Measurements from ENCODE around the gene GPR89A.
"Not testable (repeated sequence)": the region's sequence is repeated elsewhere in the genome, so short reads cannot be mapped to it uniquely, and the experiment has no call there.

GPR89A gene

DNA sequence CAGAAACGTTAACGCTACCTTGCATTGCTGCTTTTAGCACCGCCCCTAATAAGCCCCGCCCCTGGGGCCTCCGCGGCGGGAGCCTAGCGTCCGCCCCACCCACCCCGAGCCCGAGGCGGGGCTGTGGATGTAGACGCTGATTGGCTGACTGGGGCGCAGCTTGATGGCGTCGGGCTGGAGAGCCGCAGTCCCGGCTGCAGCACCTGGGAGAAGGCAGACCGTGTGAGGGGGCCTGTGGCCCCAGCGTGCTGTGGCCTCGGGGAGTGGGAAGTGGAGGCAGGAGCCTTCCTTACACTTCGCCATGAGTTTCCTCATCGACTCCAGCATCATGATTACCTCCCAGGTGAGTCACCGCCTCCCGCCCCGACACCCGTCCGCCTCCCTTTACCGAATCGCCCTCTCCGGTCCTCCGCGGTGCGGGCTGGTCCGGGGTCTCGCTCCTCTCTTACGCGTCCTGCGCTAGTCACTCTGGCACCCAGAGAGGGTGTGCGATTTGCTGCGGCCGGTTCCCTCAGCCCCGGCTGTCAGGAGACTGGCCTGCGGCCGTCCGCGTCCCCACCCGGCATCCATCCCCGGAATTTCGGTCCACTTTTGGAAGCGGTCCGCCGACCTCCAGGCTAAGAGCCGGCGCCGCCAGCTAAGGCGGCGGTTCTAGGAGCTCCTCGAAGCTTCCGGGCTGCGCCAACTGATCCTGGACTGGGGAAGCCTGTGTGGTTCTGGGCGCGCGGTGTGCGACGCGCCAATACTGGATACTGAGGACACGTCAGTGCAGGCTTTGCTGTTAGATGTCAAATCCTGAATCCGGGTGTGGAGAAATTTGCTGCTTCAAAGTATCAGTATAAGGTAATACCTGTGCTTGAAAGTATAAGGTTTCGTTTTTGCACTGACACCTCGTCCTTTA lies at the start of gene GPR89A:
GPR89A (plus strand) TSS at position 156 of the 901 bp plus-strand sequence; CDS start at position 302, 146 bp downstream.
- ATAC-seq (peak; percentile 99), DNase-seq (peak; percentile 93 to 94)
- Mint-ChIP-seq H3K4me1 (peaks cover 35% of the 10 kb centered on the region), H3K27ac (peak within 1 kb of the TSS; percentile 93 to 98), H3K4me3 (peak within 1 kb of the TSS; percentile 86 to 91)
- not testable (repeated sequence) for H3K27me3 Mint-ChIP-seq, H3K9me3 Mint-ChIP-seq

DNA sequence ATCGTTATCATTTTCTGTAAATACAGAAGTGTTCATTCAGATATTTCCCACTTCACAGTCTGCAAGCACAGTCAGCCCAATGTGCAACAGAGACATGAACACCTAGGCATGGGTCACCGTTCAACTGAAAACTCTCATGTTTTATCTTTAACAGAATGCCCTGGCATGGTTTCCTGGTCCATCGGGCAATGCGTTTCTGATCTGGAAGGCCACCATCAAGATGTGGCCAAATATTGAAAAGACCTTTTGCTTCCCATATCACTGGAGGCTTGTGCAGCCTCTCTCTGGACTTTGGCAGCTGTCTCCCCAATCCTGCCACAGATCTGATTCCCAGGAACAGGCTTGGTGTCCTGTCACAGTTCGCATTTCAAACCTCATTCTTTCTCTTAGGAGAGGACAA lies 21.0 kb upstream of the GPR89A start:
- H3K4me3 Mint-ChIP-seq, ATAC-seq: not testable (repeated sequence)

DNA sequence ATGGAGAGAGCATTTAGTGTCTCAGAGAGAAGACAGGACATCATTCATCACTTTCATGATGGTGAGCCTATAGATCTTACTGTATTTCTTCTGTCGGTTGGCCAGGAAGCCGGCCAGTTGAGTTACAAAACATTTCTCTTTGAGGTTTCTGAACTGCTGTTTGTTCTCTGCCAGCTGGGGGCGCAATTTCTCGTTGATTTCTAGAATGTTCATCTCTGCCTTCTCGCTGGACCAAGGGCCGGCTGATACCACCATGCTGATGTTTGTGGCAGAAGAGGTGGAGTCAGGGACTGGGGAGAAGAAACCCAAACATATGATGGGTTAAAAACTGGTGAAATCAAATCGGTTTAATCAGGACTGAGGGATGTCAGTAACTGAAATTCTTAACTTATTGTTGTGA lies 17.0 kb upstream of the GPR89A start:
- DNase-seq, result peak; percentile 51 to 60
- not testable (repeated sequence) for H3K27ac Mint-ChIP-seq

More for the DNA sequence above, 21.0 kb upstream of the GPR89A start:
- H3K27ac Mint-ChIP-seq, DNase-seq, H3K9me3 Mint-ChIP-seq, H3K27me3 Mint-ChIP-seq, H3K4me1 Mint-ChIP-seq: not testable (repeated sequence)

DNA sequence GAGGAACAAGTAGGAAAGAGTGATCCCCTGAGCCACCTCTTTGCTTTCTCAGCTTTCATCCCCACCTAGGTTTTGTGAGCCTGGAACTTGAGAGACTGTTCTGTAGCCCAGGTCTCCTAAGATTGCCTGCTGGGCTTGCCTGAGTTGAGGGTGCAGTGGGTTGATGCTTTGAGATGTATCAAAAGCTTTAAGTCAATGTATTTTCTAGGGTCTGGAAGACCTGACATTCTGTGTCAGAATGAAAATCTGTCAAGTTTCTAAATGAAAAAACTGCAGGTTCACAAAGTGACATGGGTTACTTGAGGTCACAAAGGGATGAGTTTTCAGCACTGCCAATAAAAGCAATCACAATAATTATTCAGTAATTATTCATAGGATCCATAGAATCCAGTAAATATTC lies 15.4 kb upstream of the GPR89A start:
- not testable (repeated sequence) for H3K27ac Mint-ChIP-seq

More for the DNA sequence above, 17.0 kb upstream of the GPR89A start:
- not testable (repeated sequence) for ATAC-seq, H3K4me1 Mint-ChIP-seq, H3K9me3 Mint-ChIP-seq, H3K4me3 Mint-ChIP-seq, H3K27me3 Mint-ChIP-seq

DNA sequence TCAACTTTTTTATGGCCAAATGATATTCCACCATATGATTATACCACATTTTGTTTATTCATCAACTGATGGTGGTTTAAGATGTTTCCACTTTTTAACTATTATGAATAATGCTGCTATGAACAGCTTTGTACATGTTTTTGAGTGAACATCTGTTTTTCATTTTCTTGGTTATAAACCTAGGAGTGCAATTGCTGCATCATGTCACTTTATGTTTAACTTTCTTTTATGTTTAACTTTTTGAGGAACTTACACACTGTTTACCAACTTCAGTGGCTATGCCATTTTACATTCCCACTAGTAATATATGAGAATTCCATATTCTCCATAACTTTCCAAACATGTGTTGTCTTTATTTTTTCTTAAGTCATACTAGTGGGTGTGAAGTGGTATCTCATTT lies 12.4 kb upstream of the GPR89A start:
- H3K27ac Mint-ChIP-seq, ATAC-seq, H3K9me3 Mint-ChIP-seq, H3K4me3 Mint-ChIP-seq, DNase-seq, H3K4me1 Mint-ChIP-seq: not testable (repeated sequence)
- peaks cover 14% of the 10 kb centered on the region for H3K27me3 Mint-ChIP-seq

More for the DNA sequence above, 15.4 kb upstream of the GPR89A start:
- H3K27me3 Mint-ChIP-seq, H3K9me3 Mint-ChIP-seq, H3K4me1 Mint-ChIP-seq, DNase-seq, ATAC-seq, H3K4me3 Mint-ChIP-seq: not testable (repeated sequence)

DNA sequence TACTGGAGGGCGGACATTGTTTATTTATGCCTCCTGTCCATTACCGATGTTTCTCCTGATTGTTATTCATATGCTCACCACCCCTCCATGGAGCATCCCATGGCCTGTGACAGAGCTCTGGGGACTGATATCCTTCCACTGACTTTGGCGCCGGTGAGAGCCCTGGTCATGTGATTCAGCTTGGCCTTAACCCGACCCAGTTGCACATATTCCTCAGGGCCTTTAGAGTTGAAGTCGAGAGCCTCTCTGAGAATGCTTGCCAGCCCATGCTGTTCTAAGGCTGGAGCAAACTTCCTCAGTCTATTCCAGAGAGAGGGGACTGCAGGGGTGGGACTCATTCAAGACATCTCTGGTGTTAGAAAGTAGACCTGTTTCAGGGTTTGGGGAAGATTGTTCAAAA lies 11.6 kb upstream of the GPR89A start:
- ATAC-seq, DNase-seq: not testable (repeated sequence)

DNA sequence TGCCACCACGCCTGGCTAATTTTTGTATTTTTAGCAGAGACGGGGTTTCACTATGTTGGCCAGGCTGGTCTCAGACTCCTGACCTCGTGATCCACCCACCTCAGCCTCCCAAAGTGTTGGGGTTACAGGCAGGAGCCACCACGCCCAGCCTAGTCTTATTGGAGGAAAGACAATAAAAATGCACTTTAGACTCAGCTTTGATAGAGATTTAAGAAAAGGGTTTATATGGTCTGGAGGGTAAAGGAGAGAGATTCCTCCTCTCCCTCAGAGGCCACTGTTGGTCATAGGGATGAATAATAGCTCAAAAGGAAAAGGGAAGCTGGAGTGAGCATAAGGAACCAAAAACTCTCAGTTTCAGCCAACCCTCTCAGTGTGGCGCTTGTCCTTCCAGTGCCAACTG lies 8.4 kb upstream of the GPR89A start:
- H3K4me3 Mint-ChIP-seq, DNase-seq, H3K4me1 Mint-ChIP-seq, H3K9me3 Mint-ChIP-seq, H3K27ac Mint-ChIP-seq, ATAC-seq: not testable (repeated sequence)
- H3K27me3 Mint-ChIP-seq, result peaks cover 14% of the 10 kb centered on the region

More for the DNA sequence above, 11.6 kb upstream of the GPR89A start:
- H3K9me3 Mint-ChIP-seq, H3K4me3 Mint-ChIP-seq, H3K27ac Mint-ChIP-seq, H3K4me1 Mint-ChIP-seq: not testable (repeated sequence)
- peaks cover 14% of the 10 kb centered on the region for H3K27me3 Mint-ChIP-seq

DNA sequence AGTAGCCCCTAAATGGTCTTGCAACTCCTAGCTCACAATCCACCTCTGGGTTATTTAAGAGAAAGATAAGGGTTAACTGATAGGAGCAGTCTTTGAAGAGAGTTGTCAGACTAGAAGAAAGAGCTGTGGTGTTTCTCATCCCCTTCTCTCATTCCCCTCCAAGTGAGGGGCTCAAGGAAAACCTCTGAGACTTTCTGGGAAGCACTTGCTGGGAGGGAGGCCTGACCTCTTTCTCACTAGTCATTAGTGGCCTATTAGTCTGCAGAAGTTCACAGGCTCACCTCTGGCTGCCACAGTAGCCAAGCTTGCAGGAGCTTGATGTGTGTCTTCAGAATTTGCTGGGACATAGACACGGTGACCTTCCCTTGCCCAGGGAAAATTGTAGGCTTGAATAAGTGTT lies 6.2 kb upstream of the GPR89A start:
- Mint-ChIP-seq H3K27ac (no peak overlapping the region), H3K9me3 (no peaks in the 10 kb centered on the region), H3K4me3 (no peak overlapping the region), H3K27me3 (peaks cover 9% of the 10 kb centered on the region), H3K4me1 (no peaks in the 10 kb centered on the region)
- DNase-seq (no peak), ATAC-seq (no peak)

DNA sequence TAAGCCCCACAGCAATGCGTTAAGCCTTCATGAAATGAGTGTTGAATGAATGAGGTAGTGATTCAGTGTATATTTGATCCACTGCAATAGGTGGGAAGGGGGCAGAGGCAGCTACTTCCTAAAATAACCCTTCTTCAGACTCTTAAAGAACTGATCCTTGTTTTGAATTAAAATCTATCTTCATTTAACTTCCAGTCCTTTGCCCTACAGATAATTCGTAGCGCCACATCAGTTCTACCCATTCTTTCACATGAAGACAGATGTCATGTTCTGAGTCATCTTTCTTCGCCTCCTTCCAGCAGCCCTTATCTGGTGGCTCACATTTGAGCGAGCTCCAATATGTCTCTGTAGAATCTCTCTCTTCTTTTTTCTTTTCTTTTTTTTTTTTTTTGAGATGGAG lies 948 bp upstream of the GPR89A start:
- DNase-seq, H3K27ac Mint-ChIP-seq, H3K9me3 Mint-ChIP-seq, H3K27me3 Mint-ChIP-seq, H3K4me3 Mint-ChIP-seq, ATAC-seq: not testable (repeated sequence)
- H3K4me1 Mint-ChIP-seq, result peaks cover 29% of the 10 kb centered on the region

DNA sequence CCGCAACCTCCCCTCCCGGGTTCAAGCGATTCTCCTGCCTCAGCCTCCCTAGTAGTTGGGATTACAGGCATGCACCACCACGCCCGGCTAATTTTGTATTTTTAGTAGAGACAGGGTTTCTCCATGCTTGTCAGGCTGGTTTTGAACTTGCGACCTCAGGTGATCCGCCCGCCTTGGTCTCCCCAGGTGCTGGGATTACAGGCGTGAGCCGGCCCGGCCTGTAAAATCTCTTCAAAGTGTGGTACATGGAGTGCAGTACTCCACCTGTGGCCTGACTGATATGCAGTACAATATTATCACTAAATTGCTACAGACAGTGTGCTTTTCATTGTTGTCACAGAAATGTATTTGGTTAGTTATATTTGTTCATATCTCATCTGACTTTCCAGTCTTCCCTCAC lies 499 bp upstream of the GPR89A start:
- not testable (repeated sequence) for H3K27me3 Mint-ChIP-seq, ATAC-seq, H3K27ac Mint-ChIP-seq, H3K9me3 Mint-ChIP-seq, H3K4me3 Mint-ChIP-seq, DNase-seq
- H3K4me1 Mint-ChIP-seq, result peaks cover 33% of the 10 kb centered on the region

DNA sequence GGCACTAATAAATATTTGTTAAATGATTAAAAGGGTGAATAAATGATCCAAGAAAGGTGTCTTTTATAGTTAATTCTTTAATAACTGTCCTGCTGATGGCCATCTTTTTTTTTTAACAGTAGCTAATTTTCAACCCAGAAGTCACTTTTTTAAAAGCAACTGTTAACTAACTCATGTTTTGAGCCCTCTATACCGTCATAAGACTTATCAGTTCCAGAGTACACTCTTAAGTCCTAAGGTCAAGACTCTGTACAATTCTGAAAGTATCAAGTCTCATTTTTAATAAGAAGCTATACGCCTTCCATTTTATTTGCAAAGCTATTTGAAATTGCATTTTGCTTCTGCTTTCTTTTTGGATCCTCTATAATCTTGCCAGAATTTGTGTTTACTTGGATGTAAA lies 3.0 kb downstream of the GPR89A start:
- H3K27me3 Mint-ChIP-seq, ATAC-seq, H3K9me3 Mint-ChIP-seq, H3K27ac Mint-ChIP-seq, DNase-seq: not testable (repeated sequence)
- H3K4me3 Mint-ChIP-seq, result peak overlapping the region in 1 of 2 donors; percentile 30
- peaks cover 40% of the 10 kb centered on the region for H3K4me1 Mint-ChIP-seq

DNA sequence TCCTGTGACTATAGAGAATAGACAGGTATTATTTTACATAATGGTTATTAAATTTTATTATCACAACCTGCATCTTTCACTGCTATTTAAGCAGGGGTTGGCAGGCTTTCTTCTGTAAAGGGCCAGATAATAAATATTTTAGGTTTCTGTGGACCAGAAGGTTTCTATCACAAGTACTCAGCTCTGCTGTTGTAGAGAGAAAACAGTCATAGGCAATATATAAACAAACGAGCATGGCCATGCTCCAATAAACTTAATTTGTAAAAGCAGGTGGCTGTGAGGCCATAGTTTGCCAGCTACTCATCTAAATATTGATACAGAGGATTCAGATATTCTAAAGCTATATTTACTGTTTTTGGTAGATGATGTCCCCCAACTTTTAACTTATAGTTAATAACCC lies 12.3 kb downstream of the GPR89A start:
- not testable (repeated sequence) for H3K4me1 Mint-ChIP-seq, H3K27me3 Mint-ChIP-seq

DNA sequence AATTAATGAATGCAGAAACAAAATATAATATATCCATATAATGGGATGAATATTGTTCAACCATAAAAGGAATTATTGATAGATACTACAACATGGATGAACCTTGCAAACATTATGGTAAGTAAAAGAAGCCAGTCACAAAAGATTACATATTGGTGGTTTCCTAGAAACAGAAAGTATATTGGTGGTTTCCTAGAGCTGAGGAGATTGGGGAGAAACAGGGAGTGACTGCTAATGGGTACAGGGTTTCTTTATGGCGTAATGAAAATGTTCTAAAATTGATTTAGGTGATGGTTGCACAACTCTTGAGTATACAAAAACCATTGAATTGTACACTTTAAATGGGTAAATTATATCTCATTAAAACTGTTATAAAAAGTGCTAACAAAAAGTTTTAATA lies 14.4 kb downstream of the GPR89A start:
- H3K9me3 Mint-ChIP-seq, H3K4me1 Mint-ChIP-seq, H3K27ac Mint-ChIP-seq, H3K27me3 Mint-ChIP-seq, ATAC-seq, DNase-seq, H3K4me3 Mint-ChIP-seq: not testable (repeated sequence)

More for the DNA sequence above, 12.3 kb downstream of the GPR89A start:
- DNase-seq, H3K9me3 Mint-ChIP-seq, ATAC-seq, H3K4me3 Mint-ChIP-seq, H3K27ac Mint-ChIP-seq: not testable (repeated sequence)

DNA sequence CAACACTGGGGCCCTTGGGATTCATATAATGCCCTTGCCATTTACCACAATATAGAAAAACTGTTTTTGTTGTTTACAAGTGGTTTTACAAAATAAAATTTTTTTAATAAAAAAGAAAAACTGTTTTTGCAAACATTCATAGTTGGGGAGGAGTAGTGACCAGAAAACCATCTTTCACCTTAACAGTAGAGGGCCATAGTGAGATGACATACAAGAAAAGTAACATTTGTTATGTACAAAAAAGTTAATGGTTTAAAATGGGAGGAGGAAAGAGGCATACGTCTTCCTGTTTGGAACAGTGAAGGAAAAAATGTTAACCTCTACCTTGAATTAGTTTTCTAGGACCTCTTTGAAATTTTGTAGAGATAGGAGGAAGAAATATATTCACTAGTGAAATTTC lies 28.4 kb downstream of the GPR89A start:
- not testable (repeated sequence) for DNase-seq, H3K9me3 Mint-ChIP-seq, H3K27me3 Mint-ChIP-seq, ATAC-seq, H3K4me1 Mint-ChIP-seq, H3K4me3 Mint-ChIP-seq, H3K27ac Mint-ChIP-seq

DNA sequence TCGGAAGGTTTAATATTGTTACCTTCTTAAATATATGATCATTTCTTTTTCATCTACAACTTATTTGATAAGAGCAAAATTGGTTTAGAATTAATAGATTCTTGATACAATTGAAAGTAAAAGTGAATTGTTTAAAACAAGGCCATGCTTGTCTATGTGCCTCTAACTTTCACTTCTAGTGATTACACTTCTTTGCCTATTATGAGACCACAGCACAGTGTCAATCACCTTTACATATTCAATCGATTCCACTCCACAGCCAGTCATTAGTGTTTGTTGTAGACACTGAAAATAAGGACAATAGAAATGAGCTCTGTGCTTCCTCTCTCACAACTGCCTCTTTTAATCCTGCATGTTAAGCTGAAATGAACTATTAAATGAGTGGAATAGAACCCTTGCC lies 34.1 kb downstream of the GPR89A start:
- H3K4me3 Mint-ChIP-seq, H3K27me3 Mint-ChIP-seq, H3K4me1 Mint-ChIP-seq, H3K9me3 Mint-ChIP-seq, H3K27ac Mint-ChIP-seq, DNase-seq: not testable (repeated sequence)
- ATAC-seq, result peak; percentile 71

DNA sequence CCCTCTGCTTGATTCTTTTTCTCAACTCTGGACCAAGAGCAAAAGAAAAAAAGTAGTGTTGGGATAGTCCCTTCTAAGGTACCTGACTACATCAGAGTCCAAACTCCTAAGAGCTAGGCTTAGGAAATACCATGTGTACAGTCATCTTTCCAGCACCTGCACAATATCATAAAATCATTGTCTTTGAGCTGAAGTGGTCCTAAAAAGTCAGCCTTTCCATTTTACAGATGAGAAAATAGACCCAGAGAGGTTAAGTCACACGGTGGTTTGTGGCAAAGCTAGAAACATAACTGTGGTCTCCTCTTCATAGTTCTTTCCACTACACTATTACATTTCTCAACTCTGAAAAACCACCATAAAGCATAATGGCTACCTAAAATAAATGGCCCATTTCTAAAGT lies 36.2 kb downstream of the GPR89A start:
- peak; percentile 96 for ATAC-seq
- not testable (repeated sequence) for H3K27me3 Mint-ChIP-seq, H3K27ac Mint-ChIP-seq, H3K4me3 Mint-ChIP-seq, DNase-seq, H3K9me3 Mint-ChIP-seq, H3K4me1 Mint-ChIP-seq

All from stimulated activated naive CD8-positive, alpha-beta T cell treated with anti-CD3 and anti-CD28 coated beads, Interleukin-15, amount 100 ng/mL, for 72 hours (primary cell).